PC-9 (cell line): ENCODE data around the gene TNS1. TPM values are rescaled to one million over a fixed set of nuclear protein-coding genes. Genes with fewer than 3 reads are reported as not detected.

ENCODE experiments used
- BruUV-seq: library from RNA; stranded (reverse); fragments of 400-500 nt; replicated peaks from 2 replicates; lab custom pipeline; 2021; lab: Mats Ljungman, UMichigan
- CTCF ChIA-PET: fragments of 300-600 bp; sonication (Branson Sonifier 250); formaldehyde crosslinking; loops from one replicate; lab custom pipeline; 2022; ENCODE audit warnings: antibody characterized with exemption; lab: Charles Lee
- POLR2A ChIA-PET: fragments of 300-600 bp; sonication (Branson Sonifier 250); formaldehyde crosslinking; loops from one replicate; lab custom pipeline; 2022; ENCODE audit warnings: antibody characterized with exemption; ENCODE audit not compliant: unreplicated experiment; lab: Charles Lee
- DNase-seq, 2 experiments: peaks; one replicate each; pipeline versions ENCODE4 v3.0.0 to v3.0.0-alpha.2; 2015 to 2022; ENCODE audit warnings: mixed read lengths in 1 of 2
- H2AFZ ChIP-seq: fragments of 200-600 bp; sonication (generic); 2 replicates; pipeline ENCODE4 v1.8.1; 2017; ENCODE audit warnings: antibody characterized with exemption
- H3F3A ChIP-seq: fragments of 200-600 bp; sonication (generic); 2 replicates; pipeline ENCODE4 v1.8.1; 2017; ENCODE audit warnings: antibody characterized with exemption, mild to moderate bottlenecking, low read depth; ENCODE audit not compliant: insufficient read depth
- H3K27ac ChIP-seq: fragments of 200-600 bp; sonication (generic); 2 replicates; pipeline ENCODE4 v1.6.1; 2016; ENCODE audit warnings: mixed run types
- H3K27me3 ChIP-seq: fragments of 200-600 bp; sonication (generic); 2 replicates; pipeline ENCODE4 v1.6.1; 2016; ENCODE audit warnings: low read depth, mixed run types; ENCODE audit not compliant: insufficient read depth
- H3K36me3 ChIP-seq: fragments of 200-600 bp; sonication (generic); 2 replicates; pipeline ENCODE4 v1.6.1; 2016; ENCODE audit warnings: low read depth, mixed run types
- H3K4me1 ChIP-seq: fragments of 200-600 bp; sonication (generic); replicated peaks from 2 replicates; pipeline ENCODE4 v1.6.1; 2016; ENCODE audit warnings: mixed run types; ENCODE audit not compliant: insufficient read depth
- H3K4me2 ChIP-seq: fragments of 200-600 bp; sonication (generic); 2 replicates; pipeline ENCODE4 v1.6.1; 2017; ENCODE audit warnings: mixed run types
- H3K4me3 ChIP-seq: fragments of 200-600 bp; sonication (generic); 2 replicates; pipeline ENCODE4 v1.6.1; 2016; ENCODE audit warnings: mixed run types
- H3K79me2 ChIP-seq: fragments of 200-600 bp; sonication (generic); 2 replicates; pipeline ENCODE4 v1.6.1; 2017; ENCODE audit warnings: low read depth, mixed run types
- H3K9me2 ChIP-seq: fragments of 200-600 bp; sonication (generic); 2 replicates; pipeline ENCODE4 v1.8.1; 2017; ENCODE audit warnings: mild to moderate bottlenecking; ENCODE audit not compliant: insufficient read depth
- H3K9me3 ChIP-seq: fragments of 200-600 bp; sonication (generic); 2 replicates; pipeline ENCODE4 v1.8.1; 2016; ENCODE audit warnings: low read depth; ENCODE audit not compliant: insufficient read depth
- H4K20me1 ChIP-seq: fragments of 200-600 bp; sonication (generic); 2 replicates; pipeline ENCODE4 v1.8.1; 2017; ENCODE audit not compliant: insufficient read depth
- CTCF ChIP-seq: fragments of 200-600 bp; sonication (generic); conservative IDR thresholded peaks from 2 replicates; pipeline ENCODE4 v1.6.1; 2017; ENCODE audit warnings: mixed run types, antibody characterized with exemption, mild to moderate bottlenecking, moderate library complexity
- EZH2 ChIP-seq: fragments of 200-600 bp; sonication (generic); IDR thresholded peaks from 2 replicates; pipeline ENCODE4 v1.8.0; 2017; ENCODE audit warnings: antibody characterized with exemption, low read depth
- intact Hi-C: fragments of 100-400 bp; cut with micrococcal nuclease; formaldehyde crosslinking; loops from one replicate; pipeline ENCODE4 v1.10.0; 2022; ENCODE audit not compliant: unreplicated experiment
- total RNA-seq: library from RNA; stranded (reverse); gene quantifications from 2 replicates; pipeline ENCODE4 v1.2.3, GENCODE V29; 2021

Gene TNS1
- total RNA-seq, 1 experiment from 2014 or later = 5.5 TPM

GRCh38 chr2:218041302-218042168 lies 38.7 kb upstream of the TNS1 start:
- intact Hi-C loops = no loop called here
- Histone ChIP-seq H3K4me1 (no peaks in the 10 kb centered on the region), H3K4me2 (no peak overlapping the region), H2AFZ (no peak overlapping the region), H3K36me3 (no peaks in the 10 kb centered on the region), H3K79me2 (no peaks in the 10 kb centered on the region), H3F3A (no peaks in the 10 kb centered on the region), H3K9me3 (no peaks in the 10 kb centered on the region), H3K4me3 (no peak overlapping the region), H3K27ac (no peak overlapping the region), H3K27me3 (peaks cover 46% of the 10 kb centered on the region), H3K9me2 (no peaks in the 10 kb centered on the region), H4K20me1 (no peaks in the 10 kb centered on the region)
- DNase-seq = no peak
- TF ChIP-seq EZH2 (no peak), CTCF (no peak)
- no TSS peak for BruUV-seq
- ChIA-PET CTCF (interaction anchor here (0.7 kb wide), 1 partner anchor 253 kb away, joined by 5 read pairs; no protein-coding TSS in a partner anchor), POLR2A (no interaction called here)

GRCh38 chr2:218040883-218041282 lies 38.1 kb upstream of the TNS1 start:
- TF ChIP-seq EZH2 (no peak), CTCF (no peak)
- no peak for DNase-seq
- POLR2A ChIA-PET = no interaction called here
- Histone ChIP-seq H2AFZ (no peak overlapping the region), H3F3A (no peaks in the 10 kb centered on the region), H3K4me2 (no peak overlapping the region), H3K4me3 (no peak overlapping the region), H3K9me2 (no peaks in the 10 kb centered on the region), H3K4me1 (no peaks in the 10 kb centered on the region), H3K79me2 (no peaks in the 10 kb centered on the region), H3K36me3 (no peaks in the 10 kb centered on the region), H3K27ac (no peak overlapping the region), H3K27me3 (peaks cover 49% of the 10 kb centered on the region), H3K9me3 (no peaks in the 10 kb centered on the region), H4K20me1 (no peaks in the 10 kb centered on the region)
- CTCF ChIA-PET = no interaction called here
- intact Hi-C loops = no loop called here
- no TSS peak for BruUV-seq

GRCh38 chr2:218039171-218039570 lies 36.4 kb upstream of the TNS1 start:
- H3F3A ChIP-seq = no peaks in the 10 kb centered on the region
- no peaks in the 10 kb centered on the region for H3K79me2 ChIP-seq
- ChIA-PET CTCF (no interaction called here), POLR2A (no interaction called here)
- H4K20me1 ChIP-seq = no peaks in the 10 kb centered on the region
- intact Hi-C loops = loop anchor here (5.0 kb wide), 1 partner anchor 152 kb away; no protein-coding TSS in a partner anchor
- H3K9me3 ChIP-seq = no peaks in the 10 kb centered on the region
- no TSS peak for BruUV-seq
- H3K4me1 ChIP-seq = no peaks in the 10 kb centered on the region
- peaks cover 49% of the 10 kb centered on the region for H3K27me3 ChIP-seq
- H3K36me3 ChIP-seq = no peaks in the 10 kb centered on the region
- H2AFZ ChIP-seq = no peak overlapping the region
- no peak overlapping the region for H3K4me2 ChIP-seq
- peak; percentile 30 to 58 for DNase-seq
- TF ChIP-seq EZH2 (no peak), CTCF (no peak)
- H3K27ac ChIP-seq = no peak overlapping the region
- no peaks in the 10 kb centered on the region for H3K9me2 ChIP-seq
- no peak overlapping the region for H3K4me3 ChIP-seq
